ENCODE data around the gene IDH3A.
A peak's percentile ranks its signal among the peaks of the same experiment; 100 is the strongest.
"Not testable (repeated sequence)": the region's sequence is repeated elsewhere in the genome, so short reads cannot be mapped to it uniquely, and the experiment has no call there.

The IDH3A gene

GRCh38 chr15:78149805-78150751, 916 bp downstream of the IDH3A start:
- no peak for TF ChIP-seq EZH2phosphoT487 (IDR thresholded peaks at IDR 0.05; ENCODE audit: borderline replicate concordance)
- TF ChIP-seq CTCF (conservative IDR thresholded peaks at IDR 0.05; ENCODE audit: low read length), result no peak
- Histone ChIP-seq H3K79me2 (ENCODE audit: insufficient read depth, low read length) (peaks cover 52% of the 10 kb centered on the region), H3K4me3 (ENCODE audit: low read length, poor library complexity, severe bottlenecking) (peak overlapping the region; percentile 77), H3K27me3 (ENCODE audit: insufficient read depth, low read length, poor library complexity, severe bottlenecking) (no peaks in the 10 kb centered on the region), H4K20me1 (ENCODE audit: insufficient read depth, low read length, poor library complexity, severe bottlenecking) (peaks cover 25% of the 10 kb centered on the region), H3K9ac (ENCODE audit: low read depth, low read length, poor library complexity, severe bottlenecking) (peak overlapping the region; percentile 76), H3K9me2 (replicated peaks; ENCODE audit: low read depth, low read length) (no peaks in the 10 kb centered on the region), H3K9me3 (ENCODE audit: insufficient read depth, low read depth, low read length) (no peaks in the 10 kb centered on the region), H3K4me2 (ENCODE audit: low read depth, low read length, poor library complexity, severe bottlenecking) (peak overlapping the region; percentile 86), H3F3A (ENCODE audit: low read depth) (no peaks in the 10 kb centered on the region), H2AFZ (ENCODE audit: low read length) (0 out of 2 replicates have a peak overlapping the region, but pooled peaks have one; percentile 66), H3K36me3 (ENCODE audit: insufficient read depth, low read length) (no peaks in the 10 kb centered on the region), H3K4me1 (ENCODE audit: insufficient read depth, low read length, poor library complexity, severe bottlenecking) (peaks cover 36% of the 10 kb centered on the region)

- H3F3A ChIP-seq (ENCODE audit: low read depth); H3K27me3 ChIP-seq (ENCODE audit: insufficient read depth, low read length, poor library complexity, severe bottlenecking); H2AFZ ChIP-seq (ENCODE audit: low read length); H3K9me2 ChIP-seq (replicated peaks; ENCODE audit: low read depth, low read length); H3K36me3 ChIP-seq (ENCODE audit: insufficient read depth, low read length); H3K9me3 ChIP-seq (ENCODE audit: insufficient read depth, low read depth, low read length): not testable (repeated sequence)
- H4K20me1 ChIP-seq (ENCODE audit: insufficient read depth, low read length, poor library complexity, severe bottlenecking), result peaks cover 25% of the 10 kb centered on the region
- H3K9ac ChIP-seq (ENCODE audit: low read depth, low read length, poor library complexity, severe bottlenecking), result peak overlapping the region; percentile 76
- H3K4me2 ChIP-seq (ENCODE audit: low read depth, low read length, poor library complexity, severe bottlenecking), result peak overlapping the region; percentile 86
- peak overlapping the region; percentile 77 for H3K4me3 ChIP-seq (ENCODE audit: low read length, poor library complexity, severe bottlenecking)
- H3K4me1 ChIP-seq (ENCODE audit: insufficient read depth, low read length, poor library complexity, severe bottlenecking), result peaks cover 45% of the 10 kb centered on the region
- H3K79me2 ChIP-seq (ENCODE audit: insufficient read depth, low read length), result peaks cover 61% of the 10 kb centered on the region
These were observed 1.9 kb downstream of the IDH3A start for GRCh38 chr15:78151075-78151474.

- H3K9ac ChIP-seq (ENCODE audit: low read depth, low read length, poor library complexity, severe bottlenecking), result no peak overlapping the region
- H3K4me1 ChIP-seq (ENCODE audit: insufficient read depth, low read length, poor library complexity, severe bottlenecking), result peaks cover 42% of the 10 kb centered on the region
- H3K27me3 ChIP-seq (ENCODE audit: insufficient read depth, low read length, poor library complexity, severe bottlenecking), result no peaks in the 10 kb centered on the region
- no peak overlapping the region for H3K4me3 ChIP-seq (ENCODE audit: low read length, poor library complexity, severe bottlenecking)
- H2AFZ ChIP-seq (ENCODE audit: low read length), result no peak overlapping the region
- peaks cover 18% of the 10 kb centered on the region for H4K20me1 ChIP-seq (ENCODE audit: insufficient read depth, low read length, poor library complexity, severe bottlenecking)
- H3K9me2 ChIP-seq (replicated peaks; ENCODE audit: low read depth, low read length), result no peaks in the 10 kb centered on the region
- peaks cover 54% of the 10 kb centered on the region for H3K79me2 ChIP-seq (ENCODE audit: insufficient read depth, low read length)
- peaks cover 13% of the 10 kb centered on the region for H3K36me3 ChIP-seq (ENCODE audit: insufficient read depth, low read length)
- TF ChIP-seq CTCF (conservative IDR thresholded peaks at IDR 0.05; ENCODE audit: low read length) (no peak), EZH2phosphoT487 (IDR thresholded peaks at IDR 0.05; ENCODE audit: borderline replicate concordance) (no peak)
- no peaks in the 10 kb centered on the region for H3K9me3 ChIP-seq (ENCODE audit: insufficient read depth, low read depth, low read length)
- H3K4me2 ChIP-seq (ENCODE audit: low read depth, low read length, poor library complexity, severe bottlenecking), result peak overlapping the region; percentile 43
- no peaks in the 10 kb centered on the region for H3F3A ChIP-seq (ENCODE audit: low read depth)
These were observed 5.8 kb downstream of the IDH3A start for GRCh38 chr15:78154955-78155354.

Measured in Loucy (cell line).